Neural cell (in vitro differentiated cells): Measurements from ENCODE around the gene NDEL1.

Source experiments
- EP300 ChIP-seq: fragments of 450-650 bp; conservative IDR thresholded peaks from 2 replicates; pipeline ENCODE4 v1.6.1; 2014; ENCODE audit warnings: antibody characterized with exemption, mild to moderate bottlenecking, moderate library complexity; ENCODE audit not compliant: poor library complexity, severe bottlenecking
- EZH2 ChIP-seq: fragments of 200-600, 300-800 bp; shearing (Covaris generic), sonication (generic); IDR thresholded peaks from 2 replicates; pipeline ENCODE4 v1.6.1; 2014; ENCODE audit warnings: antibody characterized with exemption, low read length, borderline replicate concordance, mild to moderate bottlenecking; ENCODE audit not compliant: insufficient read depth, poor library complexity, severe bottlenecking
- MXI1 ChIP-seq: fragments of 450-650 bp; conservative IDR thresholded peaks from 2 replicates; pipeline ENCODE4 v1.6.1; 2014; ENCODE audit warnings: antibody characterized with exemption, mild to moderate bottlenecking; ENCODE audit not compliant: poor library complexity, severe bottlenecking
- POLR2AphosphoS5 ChIP-seq: IDR thresholded peaks from 2 replicates; pipeline ENCODE4 v1.6.1; 2012
- RAD21 ChIP-seq: fragments of 450-650 bp; conservative IDR thresholded peaks from 2 replicates; pipeline ENCODE4 v1.6.1; 2014; ENCODE audit warnings: antibody characterized with exemption, mild to moderate bottlenecking, moderate library complexity
- TF ChIP-seq, protein P1 (sequence below): fragments of 450-650 bp; IDR thresholded peaks from 2 replicates; pipeline ENCODE4 v1.5.1; 2014; ENCODE audit warnings: antibody characterized with exemption, mild to moderate bottlenecking, moderate library complexity; ENCODE audit not compliant: poor library complexity, severe bottlenecking
- TF ChIP-seq, protein P2 (sequence below): IDR thresholded peaks from 2 replicates; pipeline ENCODE4 v1.6.1; 2012; ENCODE audit warnings: borderline replicate concordance

DNA sequence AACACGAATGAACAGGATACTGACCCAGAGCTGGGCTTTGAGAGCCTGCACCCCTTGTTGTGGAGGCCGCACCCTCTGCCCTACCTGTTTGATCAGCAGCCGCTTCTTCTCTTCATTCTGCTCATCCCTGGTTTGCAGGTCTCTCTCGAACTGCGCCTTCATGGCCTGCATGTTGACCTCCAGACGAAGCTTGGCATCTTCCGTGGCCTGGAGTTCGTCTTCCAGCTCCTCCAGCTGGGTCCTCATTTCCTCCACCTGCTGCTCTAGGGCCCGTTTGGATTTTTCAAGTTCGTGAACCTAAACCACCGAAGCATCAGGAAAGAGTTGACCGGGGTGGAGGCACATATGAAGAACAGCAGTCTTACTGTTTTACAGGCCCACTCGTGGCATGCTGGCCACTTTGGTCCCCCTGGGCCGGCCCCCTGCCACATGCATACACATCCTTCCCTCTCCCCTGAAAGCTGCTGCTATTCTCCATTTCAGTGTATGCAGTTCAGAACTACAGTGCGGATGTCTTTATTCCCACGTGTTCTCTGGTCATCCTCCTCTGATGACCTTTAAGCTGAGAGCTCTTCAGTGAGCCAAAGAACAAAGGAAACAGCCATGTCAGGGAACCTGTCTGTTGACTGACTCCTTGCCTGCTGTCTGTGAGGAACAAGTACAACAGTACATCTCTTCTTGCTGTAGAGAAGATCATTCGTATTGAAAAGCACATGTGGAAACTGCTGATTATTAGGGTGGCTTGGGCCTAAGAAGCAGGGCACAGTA, 54.8 kb downstream of the NDEL1 start:
- TF ChIP-seq, protein P1, sequence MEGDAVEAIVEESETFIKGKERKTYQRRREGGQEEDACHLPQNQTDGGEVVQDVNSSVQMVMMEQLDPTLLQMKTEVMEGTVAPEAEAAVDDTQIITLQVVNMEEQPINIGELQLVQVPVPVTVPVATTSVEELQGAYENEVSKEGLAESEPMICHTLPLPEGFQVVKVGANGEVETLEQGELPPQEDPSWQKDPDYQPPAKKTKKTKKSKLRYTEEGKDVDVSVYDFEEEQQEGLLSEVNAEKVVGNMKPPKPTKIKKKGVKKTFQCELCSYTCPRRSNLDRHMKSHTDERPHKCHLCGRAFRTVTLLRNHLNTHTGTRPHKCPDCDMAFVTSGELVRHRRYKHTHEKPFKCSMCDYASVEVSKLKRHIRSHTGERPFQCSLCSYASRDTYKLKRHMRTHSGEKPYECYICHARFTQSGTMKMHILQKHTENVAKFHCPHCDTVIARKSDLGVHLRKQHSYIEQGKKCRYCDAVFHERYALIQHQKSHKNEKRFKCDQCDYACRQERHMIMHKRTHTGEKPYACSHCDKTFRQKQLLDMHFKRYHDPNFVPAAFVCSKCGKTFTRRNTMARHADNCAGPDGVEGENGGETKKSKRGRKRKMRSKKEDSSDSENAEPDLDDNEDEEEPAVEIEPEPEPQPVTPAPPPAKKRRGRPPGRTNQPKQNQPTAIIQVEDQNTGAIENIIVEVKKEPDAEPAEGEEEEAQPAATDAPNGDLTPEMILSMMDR: no peak
- TF ChIP-seq EZH2: no peak
- no peak for TF ChIP-seq EP300
- TF ChIP-seq, protein P2, sequence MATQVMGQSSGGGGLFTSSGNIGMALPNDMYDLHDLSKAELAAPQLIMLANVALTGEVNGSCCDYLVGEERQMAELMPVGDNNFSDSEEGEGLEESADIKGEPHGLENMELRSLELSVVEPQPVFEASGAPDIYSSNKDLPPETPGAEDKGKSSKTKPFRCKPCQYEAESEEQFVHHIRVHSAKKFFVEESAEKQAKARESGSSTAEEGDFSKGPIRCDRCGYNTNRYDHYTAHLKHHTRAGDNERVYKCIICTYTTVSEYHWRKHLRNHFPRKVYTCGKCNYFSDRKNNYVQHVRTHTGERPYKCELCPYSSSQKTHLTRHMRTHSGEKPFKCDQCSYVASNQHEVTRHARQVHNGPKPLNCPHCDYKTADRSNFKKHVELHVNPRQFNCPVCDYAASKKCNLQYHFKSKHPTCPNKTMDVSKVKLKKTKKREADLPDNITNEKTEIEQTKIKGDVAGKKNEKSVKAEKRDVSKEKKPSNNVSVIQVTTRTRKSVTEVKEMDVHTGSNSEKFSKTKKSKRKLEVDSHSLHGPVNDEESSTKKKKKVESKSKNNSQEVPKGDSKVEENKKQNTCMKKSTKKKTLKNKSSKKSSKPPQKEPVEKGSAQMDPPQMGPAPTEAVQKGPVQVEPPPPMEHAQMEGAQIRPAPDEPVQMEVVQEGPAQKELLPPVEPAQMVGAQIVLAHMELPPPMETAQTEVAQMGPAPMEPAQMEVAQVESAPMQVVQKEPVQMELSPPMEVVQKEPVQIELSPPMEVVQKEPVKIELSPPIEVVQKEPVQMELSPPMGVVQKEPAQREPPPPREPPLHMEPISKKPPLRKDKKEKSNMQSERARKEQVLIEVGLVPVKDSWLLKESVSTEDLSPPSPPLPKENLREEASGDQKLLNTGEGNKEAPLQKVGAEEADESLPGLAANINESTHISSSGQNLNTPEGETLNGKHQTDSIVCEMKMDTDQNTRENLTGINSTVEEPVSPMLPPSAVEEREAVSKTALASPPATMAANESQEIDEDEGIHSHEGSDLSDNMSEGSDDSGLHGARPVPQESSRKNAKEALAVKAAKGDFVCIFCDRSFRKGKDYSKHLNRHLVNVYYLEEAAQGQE: no peak
- TF ChIP-seq RAD21: no peak
- TF ChIP-seq POLR2AphosphoS5: no peak
- no peak for TF ChIP-seq MXI1
